Right ventricle myocardium superior (tissue), 1 donor: ENCODE data around the gene ARHGEF28. TPM values are rescaled to one million over a fixed set of nuclear protein-coding genes. Genes with fewer than 3 reads are reported as not detected.

Experiments
- ATAC-seq: fragments of 200-7000 bp; cut with Tn5 transposase; one replicate; pipeline ENCODE4 v1.9.1; 2020; ENCODE audit warnings: mild to moderate bottlenecking; ENCODE audit not compliant: poor library complexity
- DNase-seq: peaks from one replicate; pipeline ENCODE4 v3.0.0-alpha.2; 2020
- intact Hi-C: fragments of 100-400 bp; cut with DNase I; formaldehyde crosslinking; loops from one replicate; pipeline ENCODE4 v1.11.2; 2022
- total RNA-seq: library from RNA; stranded (reverse); fragmentation: NEBNext Ultra II Directional; extraction: Animal tissue kit (Norgen Biotek cat#: 25700); gene quantifications from one replicate; pipeline ENCODE4 v1.2.1, GENCODE V29; 2021
- donor health status: DM: no; HTN: yes; CAD: no; lungs with severe emphysema.

The ARHGEF28 gene
- total RNA-seq, 1 donor from 2014 or later: 1.6 TPM

DNA sequence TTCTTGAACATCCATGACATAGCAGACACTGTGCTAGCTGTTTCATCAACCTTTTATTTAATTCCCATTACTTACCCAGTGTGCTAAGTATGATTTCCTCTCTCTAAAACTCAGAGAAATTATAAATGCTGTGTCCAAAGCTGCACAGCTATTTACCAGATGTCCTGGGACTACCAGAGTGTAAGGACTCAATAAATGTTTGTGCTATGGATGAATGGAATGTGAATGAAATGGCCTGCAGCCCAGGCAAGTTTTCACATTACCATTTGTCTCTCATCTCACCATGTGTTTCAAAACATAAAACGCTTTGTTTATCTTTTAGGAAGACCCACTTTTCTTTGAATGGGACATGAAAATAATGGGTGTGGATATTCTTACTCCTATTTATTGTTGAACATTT is 96.2 kb downstream of the ARHGEF28 start:
- ATAC-seq (no peak), DNase-seq (no peak)
- intact Hi-C loops: no loop called here

GRCh38 chr5:73726071-73726470 is 100.1 kb downstream of the ARHGEF28 start:
- DNase-seq: no peak
- ATAC-seq: no peak
- intact Hi-C loops: no loop called here

DNA sequence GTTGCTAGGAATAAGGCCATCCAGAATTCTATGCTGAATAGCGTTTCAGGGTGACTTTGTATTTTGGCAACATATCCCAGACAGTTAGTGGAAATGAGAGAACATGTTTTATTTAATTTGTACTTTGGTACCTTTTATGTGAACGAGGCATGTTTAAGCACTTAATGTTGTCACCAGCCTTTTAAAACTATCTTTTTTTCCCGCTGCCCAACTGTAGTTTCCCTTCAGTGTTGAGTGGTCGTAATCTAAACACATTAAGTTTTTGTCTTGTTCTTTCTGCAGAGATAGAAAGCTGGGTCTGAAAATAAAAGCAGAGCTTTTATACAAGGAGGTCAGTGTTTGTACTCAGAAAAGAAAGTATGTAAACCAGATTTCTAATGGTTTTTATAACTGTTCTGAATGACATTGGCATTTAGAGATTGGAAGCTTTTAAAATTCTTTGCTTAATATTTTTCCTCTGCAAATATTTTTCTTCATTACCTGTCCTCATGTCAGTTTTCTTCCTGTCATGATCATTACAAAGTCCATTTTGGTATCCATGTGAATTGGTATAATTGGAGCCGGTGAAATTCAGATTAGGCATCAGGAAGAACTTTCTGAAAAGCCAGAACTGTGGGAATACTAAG is 100.7 kb downstream of the ARHGEF28 start:
- peak; percentile 49 for ATAC-seq
- no peak for DNase-seq
- intact Hi-C loops: no loop called here

- intact Hi-C loops: no loop called here
- no peak for ATAC-seq
- no peak for DNase-seq
Observed at GRCh38 chr5:73727470-73727869, 101.5 kb downstream of the ARHGEF28 start.

DNA sequence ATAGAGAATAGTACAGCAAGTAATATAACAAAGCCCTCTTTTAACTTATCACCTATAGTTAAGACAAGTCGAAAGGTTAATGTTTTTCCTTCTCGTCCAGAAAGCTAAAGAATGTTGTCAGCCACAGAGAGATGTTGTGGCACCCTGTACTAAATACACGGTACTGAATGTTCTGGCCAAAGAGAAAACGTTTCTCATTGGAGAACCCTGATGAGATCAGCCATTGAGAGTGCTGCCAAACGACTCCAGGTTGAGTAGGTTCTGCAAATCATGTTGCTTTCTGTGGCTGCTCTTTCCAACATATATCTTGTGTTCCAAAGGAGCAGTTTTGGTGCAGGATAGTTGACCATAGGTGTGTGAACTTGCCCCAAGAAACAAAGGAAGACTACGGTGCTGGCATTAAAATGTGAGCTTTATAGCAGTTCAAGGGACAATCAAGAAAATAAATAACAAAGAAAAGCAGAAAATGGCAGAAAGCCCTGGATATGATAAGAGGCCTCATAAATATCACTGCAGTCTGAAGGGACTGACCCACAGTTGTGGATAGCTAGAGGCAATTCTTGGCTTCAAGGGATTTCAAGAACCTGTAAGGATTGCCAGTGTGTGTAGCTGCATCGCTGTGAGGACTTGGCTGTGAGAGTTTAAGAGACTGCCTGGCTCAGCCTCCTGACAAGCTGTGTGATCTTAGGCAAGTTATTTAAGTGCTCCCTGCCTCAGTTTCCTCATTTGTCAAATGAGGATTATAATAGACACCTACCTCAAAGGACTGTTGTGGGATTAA is 102.7 kb downstream of the ARHGEF28 start:
- peak; percentile 48 for ATAC-seq
- no peak for DNase-seq
- intact Hi-C loops: no loop called here

GRCh38 chr5:73729329-73729728 is 103.3 kb downstream of the ARHGEF28 start:
- ATAC-seq (no peak), DNase-seq (no peak)
- intact Hi-C loops: no loop called here

- intact Hi-C loops: no loop called here
- no peak for DNase-seq
- ATAC-seq: no peak
Observed at GRCh38 chr5:73732045-73732444, 106.0 kb downstream of the ARHGEF28 start.

DNA sequence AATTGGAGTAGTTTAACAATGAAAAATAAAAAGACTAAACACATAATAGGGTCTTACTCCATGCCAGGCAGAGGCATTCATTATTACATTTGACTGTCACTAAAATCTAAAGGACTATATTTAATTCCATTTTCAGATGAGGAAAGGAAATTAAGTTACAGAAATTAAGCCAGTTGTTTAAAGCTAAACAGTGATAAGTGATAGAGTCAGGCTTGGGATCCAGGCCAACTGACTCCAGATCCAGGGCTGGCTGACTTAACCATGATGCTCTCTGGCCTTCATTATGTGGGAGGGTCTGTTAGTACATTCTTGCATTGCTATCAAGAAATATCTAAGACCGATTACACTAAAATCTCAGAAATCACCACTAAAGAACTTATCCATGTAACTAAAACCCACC is 107.2 kb downstream of the ARHGEF28 start:
- ATAC-seq (no peak), DNase-seq (no peak)
- intact Hi-C loops: no loop called here

- DNase-seq (no peak), ATAC-seq (peak; percentile 79)
- intact Hi-C loops: no loop called here
Observed at GRCh38 chr5:73735032-73735734, 109.2 kb downstream of the ARHGEF28 start.

GRCh38 chr5:73739650-73740049 is 113.7 kb downstream of the ARHGEF28 start:
- intact Hi-C loops: no loop called here
- no peak for DNase-seq
- no peak for ATAC-seq

DNA sequence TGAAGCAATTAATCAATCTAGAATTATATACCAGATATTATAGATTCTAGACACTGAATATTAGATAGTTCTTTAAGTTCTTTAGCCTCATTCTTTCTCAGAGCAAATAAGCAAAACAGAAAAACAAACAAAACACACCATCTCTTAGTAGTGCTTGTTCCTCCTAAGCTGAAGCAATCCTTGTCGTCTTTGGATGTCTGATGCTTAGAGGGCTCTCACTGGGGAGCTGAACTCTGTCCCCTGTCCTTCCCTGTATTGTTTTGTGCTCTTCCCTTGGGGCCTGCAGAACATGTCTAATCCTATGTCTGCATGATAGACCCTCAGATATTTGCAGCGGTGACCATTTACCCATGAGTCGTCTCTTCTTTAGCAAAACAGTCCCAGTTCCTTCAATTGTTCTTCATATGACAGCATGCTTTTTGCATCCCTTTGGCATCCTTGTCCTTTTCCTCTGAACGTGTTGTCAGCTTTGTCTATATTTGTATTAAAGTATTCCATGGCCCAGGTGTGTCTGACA is 114.3 kb downstream of the ARHGEF28 start:
- DNase-seq: no peak
- intact Hi-C loops: no loop called here
- no peak for ATAC-seq

DNA sequence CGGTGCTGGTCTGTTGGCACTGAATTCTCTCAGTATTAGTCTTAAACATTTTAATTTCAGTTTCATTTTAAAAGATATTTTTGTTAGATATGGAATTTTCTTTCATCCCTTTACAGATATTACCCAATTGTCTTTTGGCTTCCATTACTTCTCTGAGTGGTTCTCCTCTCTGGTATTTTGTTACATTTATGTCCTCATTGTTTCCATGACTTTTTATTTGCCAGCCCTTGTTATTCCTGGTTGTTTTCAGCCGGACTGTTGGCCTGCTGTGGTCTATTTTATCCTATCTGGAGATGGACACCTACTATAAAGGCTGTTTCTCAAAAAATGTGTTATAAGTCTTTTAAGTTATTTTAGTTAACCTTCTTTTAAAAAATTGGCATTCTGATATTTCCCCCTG is 117.2 kb downstream of the ARHGEF28 start:
- DNase-seq (no peak), ATAC-seq (no peak)
- intact Hi-C loops: no loop called here

DNA sequence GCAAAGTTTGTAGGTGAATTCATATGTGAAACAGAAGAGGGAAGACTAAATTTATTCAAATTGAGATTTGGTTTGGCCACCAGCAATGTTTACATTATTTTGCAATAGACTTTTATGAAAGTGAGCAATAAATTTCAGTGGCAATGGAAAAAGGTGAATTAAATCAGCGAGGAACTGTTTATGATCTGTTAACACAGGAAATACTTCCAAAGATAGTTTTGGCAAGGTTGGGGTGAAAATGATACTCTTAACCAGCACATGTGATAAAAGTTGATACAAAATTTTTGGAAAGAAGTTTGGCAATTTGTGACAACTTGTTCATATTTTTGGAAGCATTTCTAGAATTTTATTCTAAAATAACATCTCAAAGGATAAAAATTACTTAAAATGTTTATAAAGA is 119.8 kb downstream of the ARHGEF28 start:
- DNase-seq (no peak), ATAC-seq (no peak)
- intact Hi-C loops: no loop called here

DNA sequence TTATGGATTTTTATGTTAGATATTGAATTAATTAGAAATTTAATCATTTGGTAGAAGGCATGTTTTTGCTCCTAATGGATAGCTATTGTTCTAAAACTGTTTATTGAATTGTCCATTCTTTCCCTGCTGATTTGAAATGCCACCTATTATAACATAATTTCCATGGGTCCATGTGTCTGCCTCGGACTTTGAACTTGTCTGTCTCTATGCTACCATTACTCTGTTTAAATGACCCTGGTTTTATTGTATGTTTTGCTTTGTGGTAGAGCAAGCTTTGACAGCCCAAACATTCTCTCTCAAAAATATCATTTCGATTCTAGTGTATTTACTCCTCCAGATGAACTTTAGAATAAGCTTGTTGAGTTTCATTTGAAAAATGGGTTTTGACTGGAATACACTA is 120.6 kb downstream of the ARHGEF28 start:
- ATAC-seq: no peak
- intact Hi-C loops: no loop called here
- no peak for DNase-seq

DNA sequence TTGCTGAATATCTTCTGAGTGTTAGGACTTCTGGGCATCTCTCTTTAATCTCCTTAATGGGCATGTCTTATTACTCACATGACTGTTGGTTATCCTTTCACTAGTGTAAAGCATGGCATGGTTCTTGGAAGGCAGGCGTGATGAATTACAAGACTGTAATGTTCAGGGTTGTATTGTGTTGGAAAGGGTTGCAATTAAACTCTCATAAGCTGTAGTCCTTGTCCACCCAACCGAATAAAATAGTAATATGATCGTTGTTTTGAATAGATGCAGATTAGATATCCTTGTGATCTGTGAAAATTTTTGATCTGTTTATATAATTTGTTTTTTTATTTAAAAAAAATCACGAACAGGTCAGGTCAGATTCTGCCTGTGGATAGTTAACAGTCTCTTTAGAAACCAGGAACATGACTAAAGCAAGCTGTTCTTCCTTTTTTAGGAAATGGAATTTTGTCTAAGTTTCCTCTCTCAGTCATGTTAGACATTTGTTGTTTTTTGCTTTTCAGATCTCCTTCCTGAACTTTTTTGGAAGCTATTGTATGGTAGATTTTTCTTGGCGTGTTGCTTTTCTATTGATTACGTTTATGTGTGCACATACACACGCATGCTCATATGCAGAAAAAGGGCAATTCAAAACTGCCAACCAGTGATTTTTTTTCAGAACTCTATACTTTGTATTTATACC is 121.8 kb downstream of the ARHGEF28 start:
- intact Hi-C loops: no loop called here
- DNase-seq: no peak
- no peak for ATAC-seq

DNA sequence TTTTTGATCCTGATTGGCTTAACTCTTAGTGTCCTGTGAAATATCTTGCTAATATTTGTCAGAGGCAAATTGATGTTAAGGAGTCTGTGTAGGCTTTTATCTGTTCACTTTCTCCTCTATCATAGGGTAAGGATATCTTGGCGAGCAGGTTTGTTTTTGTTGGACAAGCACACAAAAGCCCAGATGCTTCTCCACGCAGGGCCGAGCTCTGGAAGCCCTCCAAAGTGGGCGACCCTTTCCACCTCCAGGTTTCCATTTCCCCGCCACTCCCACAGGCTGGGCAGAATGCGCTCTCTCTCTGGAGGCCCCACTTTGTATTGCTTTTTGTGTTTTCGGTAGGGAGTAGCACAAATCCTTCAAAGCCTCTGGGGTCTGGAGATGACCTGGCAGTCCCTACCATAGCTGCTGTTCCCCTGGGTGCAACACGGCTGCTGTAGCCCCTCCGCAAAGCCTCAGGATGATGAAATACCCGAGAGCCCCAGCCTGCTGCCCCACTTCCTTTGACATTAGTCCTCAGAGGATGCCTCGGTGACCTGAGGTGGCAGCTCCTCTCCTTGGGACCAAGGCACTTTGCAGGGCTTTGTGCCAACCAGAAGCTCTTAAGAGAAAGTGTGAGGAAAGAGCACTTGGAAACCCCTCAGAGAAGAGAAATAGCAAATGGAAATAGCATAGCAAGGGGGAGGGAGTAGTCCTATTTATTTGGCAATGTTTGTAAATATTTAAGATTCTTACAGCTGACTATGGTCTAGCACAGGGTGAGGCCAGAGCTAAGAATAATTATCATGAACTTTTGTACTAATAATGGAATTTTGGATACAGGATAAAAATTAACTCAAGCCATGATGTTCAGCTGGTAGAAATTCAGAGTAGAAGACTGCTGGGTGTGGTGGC is 122.8 kb downstream of the ARHGEF28 start:
- intact Hi-C loops: no loop called here
- ATAC-seq (peak; percentile 45), DNase-seq (peak; percentile 65)

- intact Hi-C loops: no loop called here
- no peak for ATAC-seq
- DNase-seq: no peak
Observed at GRCh38 chr5:73749485-73750270, 123.7 kb downstream of the ARHGEF28 start.
